SK-N-MC (cell line): ENCODE data around the gene VMP1.

Source experiments
- DNase-seq: peaks from one replicate; pipeline ENCODE4 v3.0.0-alpha.2; 2011; ENCODE audit warnings: low read depth, low spot score
- H3K27ac ChIP-seq: fragments of 200-600 bp; sonication (generic); 2 replicates; pipeline ENCODE4 v1.5.1; 2016; ENCODE audit warnings: mixed run types
- H3K36me3 ChIP-seq: fragments of 200-600 bp; sonication (generic); 2 replicates; pipeline ENCODE4 v1.6.1; 2017; ENCODE audit warnings: antibody characterized with exemption, low read length, mixed read lengths; ENCODE audit not compliant: insufficient read depth
- H3K4me3 ChIP-seq: fragments of 200-600 bp; sonication (generic); 2 replicates; pipeline ENCODE4 v1.5.1; 2016
- H3K9ac ChIP-seq: fragments of 200-600 bp; sonication (generic); 2 replicates; pipeline ENCODE4 v1.8.0; 2017; ENCODE audit warnings: mixed run types, mixed read lengths; ENCODE audit not compliant: insufficient read length
- H3K9me3 ChIP-seq: fragments of 200-600 bp; sonication (generic); 2 replicates; pipeline ENCODE4 v1.6.1; 2017; ENCODE audit warnings: low read depth, mild to moderate bottlenecking, antibody characterized with exemption, low read length, moderate library complexity, mixed read lengths
- EZH2 ChIP-seq: fragments of 200-600 bp; sonication (generic); IDR thresholded peaks from one replicate; pipeline ENCODE4 v1.6.1; 2017; ENCODE audit warnings: antibody characterized with exemption
- FOXP2 ChIP-seq: optimal IDR thresholded peaks from 2 replicates; pipeline ENCODE3; 2011; ENCODE audit warnings: mild to moderate bottlenecking, moderate library complexity; ENCODE audit not compliant: insufficient read depth; ENCODE audit errors: extremely low read length, control extremely low read depth
- POLR2AphosphoS5 ChIP-seq: IDR thresholded peaks from 2 replicates; pipeline ENCODE4 v1.6.1; 2012; ENCODE audit warnings: mild to moderate bottlenecking, low read depth, low read length, borderline replicate concordance

VMP1 gene

DNA sequence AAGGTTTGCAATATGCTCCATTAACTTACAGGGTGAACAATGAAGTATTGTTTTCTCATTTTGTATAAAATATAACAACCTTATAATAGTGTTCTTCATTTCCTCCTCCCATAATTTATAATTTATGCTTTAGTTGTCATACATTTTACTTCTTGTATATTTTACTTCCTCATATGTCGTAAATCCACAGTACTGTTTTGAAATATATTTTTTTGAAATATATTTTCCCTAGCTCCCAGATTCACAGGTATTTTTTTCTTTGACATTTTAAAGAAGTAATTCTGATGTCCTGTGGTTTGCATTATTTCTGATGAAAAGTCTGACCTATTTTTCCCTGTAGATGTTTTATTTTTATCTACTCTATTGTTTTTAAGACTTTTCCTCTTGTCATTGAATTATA lies 52.7 kb downstream of the VMP1 start:
- H3K27ac ChIP-seq: no peak overlapping the region
- H3K4me3 ChIP-seq: no peak overlapping the region
- no peak for DNase-seq
- H3K36me3 ChIP-seq: peaks cover 14% of the 10 kb centered on the region
- H3K9me3 ChIP-seq: no peaks in the 10 kb centered on the region
- TF ChIP-seq FOXP2 (no peak), EZH2 (no peak), POLR2AphosphoS5 (no peak)
- no peak overlapping the region for H3K9ac ChIP-seq

DNA sequence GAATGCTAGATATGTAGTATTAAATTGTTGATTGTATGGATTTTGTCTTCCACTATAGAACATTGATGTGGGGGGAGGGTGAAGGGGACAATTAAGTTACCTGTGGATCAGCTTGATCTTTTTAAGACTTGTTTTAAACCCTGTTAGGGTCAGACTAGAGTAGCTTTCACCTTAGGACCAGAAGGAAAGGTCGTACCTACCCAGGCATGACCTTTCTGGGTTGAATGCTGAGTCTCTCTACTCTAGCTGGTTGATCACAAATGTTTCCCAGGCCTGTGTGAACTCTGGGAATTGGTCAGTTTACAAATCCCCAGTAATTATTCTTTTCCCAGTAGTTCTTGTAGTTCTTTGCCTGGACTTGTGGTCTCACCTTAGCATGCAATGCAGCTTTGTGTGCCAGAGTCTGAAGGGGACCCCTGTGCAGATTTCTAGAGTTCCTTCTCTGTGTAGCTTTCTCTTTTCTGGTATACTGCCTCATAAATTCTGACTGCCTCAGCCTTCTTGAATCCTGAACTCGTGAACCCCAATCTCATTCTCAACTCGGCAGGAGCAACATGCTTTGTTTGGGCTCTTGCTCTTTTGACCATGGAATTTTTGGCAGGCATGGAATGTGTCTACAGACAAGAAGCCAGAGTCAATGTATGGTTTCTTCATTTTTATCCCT lies 54.1 kb downstream of the VMP1 start:
- no peak overlapping the region for H3K4me3 ChIP-seq
- H3K9me3 ChIP-seq: no peaks in the 10 kb centered on the region
- H3K27ac ChIP-seq: no peak overlapping the region
- no peak for DNase-seq
- peaks cover 20% of the 10 kb centered on the region for H3K36me3 ChIP-seq
- TF ChIP-seq EZH2 (no peak), POLR2AphosphoS5 (no peak), FOXP2 (no peak)
- H3K9ac ChIP-seq: no peak overlapping the region

DNA sequence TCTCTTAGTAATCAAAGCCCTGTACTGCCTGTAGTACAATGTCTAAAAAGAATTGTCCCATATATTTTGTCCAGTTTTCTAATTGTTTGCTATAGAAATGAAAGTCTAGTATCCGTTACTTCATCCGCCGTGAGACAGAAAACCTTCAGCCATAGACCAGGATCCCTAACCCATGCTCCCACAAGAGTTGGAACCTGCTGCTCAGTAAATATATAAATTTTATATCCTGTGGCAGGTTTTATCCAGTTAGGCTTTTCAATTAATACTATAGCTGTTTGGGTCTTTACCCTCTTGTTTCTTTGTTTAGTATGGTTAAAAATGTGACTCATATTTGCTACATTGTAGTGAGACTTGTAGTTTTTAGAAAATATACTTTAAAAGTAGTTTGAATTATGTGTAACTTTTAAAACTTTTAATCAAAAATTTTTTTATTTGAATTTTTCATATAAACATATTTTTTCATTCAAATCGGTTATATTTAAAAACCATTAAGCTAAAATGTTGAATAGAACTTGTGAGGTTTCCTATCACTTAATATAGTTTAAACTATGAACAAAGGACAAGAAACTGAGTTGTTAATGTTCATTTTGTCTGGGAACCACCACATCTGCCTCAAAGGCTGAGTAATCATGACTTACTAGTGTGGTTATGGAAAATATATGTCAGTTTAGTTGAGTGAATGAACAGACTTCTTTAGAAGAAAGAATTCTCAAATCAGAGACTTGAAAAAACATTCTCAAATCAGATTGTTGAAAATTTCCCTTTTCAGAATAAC lies 54.8 kb downstream of the VMP1 start:
- Histone ChIP-seq H3K4me3 (no peak overlapping the region), H3K9me3 (no peaks in the 10 kb centered on the region), H3K36me3 (peaks cover 20% of the 10 kb centered on the region), H3K9ac (peak overlapping the region; percentile 34), H3K27ac (no peak overlapping the region; the same call in 1 of the 2 replicates)
- no peak for DNase-seq
- no peak for TF ChIP-seq POLR2AphosphoS5
- no peak for TF ChIP-seq EZH2
- no peak for TF ChIP-seq FOXP2

DNA sequence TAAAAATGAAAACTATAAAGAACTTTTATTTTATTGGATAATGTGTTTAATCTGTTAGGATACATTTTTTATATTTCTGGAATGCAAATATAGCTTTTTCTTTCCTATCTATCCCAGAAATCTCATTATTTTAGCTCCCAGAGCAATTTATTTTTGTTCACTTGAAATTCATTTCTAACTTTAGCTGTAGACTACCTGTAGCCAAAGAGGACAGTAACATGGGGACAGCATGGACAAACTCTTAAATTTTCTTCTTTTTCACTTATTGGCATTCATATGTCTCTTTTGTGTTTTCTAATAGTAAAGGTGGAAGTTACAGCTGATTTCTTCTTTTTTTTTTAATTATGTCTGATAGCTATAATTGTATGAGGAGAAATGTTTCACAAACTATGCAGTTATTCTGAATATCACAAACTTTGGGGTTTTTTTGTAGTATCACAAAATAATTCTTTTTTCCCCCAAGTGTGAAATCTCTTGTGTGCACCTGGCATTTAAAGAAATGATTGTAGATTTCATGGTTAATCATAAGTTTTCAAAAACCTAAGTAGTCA lies 55.4 kb downstream of the VMP1 start:
- Histone ChIP-seq H3K9me3 (no peaks in the 10 kb centered on the region), H3K4me3 (no peak overlapping the region), H3K36me3 (peaks cover 18% of the 10 kb centered on the region; the same call in 1 of the 2 replicates), H3K9ac (peak overlapping the region; percentile 34), H3K27ac (no peak overlapping the region; the same call in 1 of the 2 replicates)
- TF ChIP-seq FOXP2 (no peak), POLR2AphosphoS5 (no peak)
- DNase-seq: no peak

DNA sequence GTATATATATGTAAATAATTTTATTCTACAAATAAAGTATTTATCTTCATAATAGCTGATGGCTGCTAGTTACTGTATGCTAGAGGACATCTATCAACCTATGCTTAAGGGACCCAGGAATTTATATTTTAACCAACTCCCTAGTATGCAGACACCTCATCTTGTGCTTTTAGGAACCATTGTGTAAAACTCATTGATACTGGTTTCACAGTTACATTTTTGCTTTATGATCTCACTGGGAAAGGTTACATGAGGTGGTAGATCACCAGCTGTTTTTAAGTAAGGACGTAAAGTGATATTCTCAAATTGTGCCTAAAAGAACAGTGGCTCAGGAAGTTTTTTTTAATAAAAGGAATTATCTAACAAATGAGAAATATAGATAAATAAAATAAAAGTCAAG lies 56.4 kb downstream of the VMP1 start:
- Histone ChIP-seq H3K36me3 (peaks cover 9% of the 10 kb centered on the region; the same call in 1 of the 2 replicates), H3K4me3 (no peak overlapping the region), H3K27ac (no peak overlapping the region), H3K9me3 (no peaks in the 10 kb centered on the region), H3K9ac (no peak overlapping the region)
- TF ChIP-seq EZH2 (no peak), POLR2AphosphoS5 (no peak), FOXP2 (no peak)
- DNase-seq: no peak

DNA sequence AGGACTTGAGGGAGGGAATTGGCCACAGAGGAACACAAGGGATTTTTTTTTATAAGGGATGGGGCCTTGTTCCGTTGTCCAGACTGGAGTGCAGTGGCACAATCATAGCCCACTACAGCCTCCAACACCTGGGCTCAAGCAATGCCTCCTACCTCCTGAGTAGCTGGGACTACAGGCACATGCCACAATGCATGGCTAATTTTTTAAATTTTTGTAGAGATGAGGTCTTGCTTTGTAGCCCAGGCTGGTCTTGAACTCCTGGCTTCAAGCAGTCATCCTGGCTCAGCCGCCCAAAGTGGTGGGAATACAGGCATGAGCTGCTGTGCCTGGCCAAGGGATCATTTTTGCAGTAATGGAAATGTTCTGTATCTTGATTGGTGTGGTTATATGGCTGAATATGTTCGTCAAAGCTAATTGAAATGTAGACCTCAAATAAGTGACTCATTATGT lies 56.9 kb downstream of the VMP1 start:
- no peaks in the 10 kb centered on the region for H3K9me3 ChIP-seq
- peaks cover 9% of the 10 kb centered on the region; the same call in 1 of the 2 replicates for H3K36me3 ChIP-seq
- H3K27ac ChIP-seq: no peak overlapping the region
- no peak overlapping the region for H3K9ac ChIP-seq
- DNase-seq: no peak
- TF ChIP-seq FOXP2: no peak
- TF ChIP-seq EZH2: no peak
- TF ChIP-seq POLR2AphosphoS5: no peak
- H3K4me3 ChIP-seq: no peak overlapping the region

DNA sequence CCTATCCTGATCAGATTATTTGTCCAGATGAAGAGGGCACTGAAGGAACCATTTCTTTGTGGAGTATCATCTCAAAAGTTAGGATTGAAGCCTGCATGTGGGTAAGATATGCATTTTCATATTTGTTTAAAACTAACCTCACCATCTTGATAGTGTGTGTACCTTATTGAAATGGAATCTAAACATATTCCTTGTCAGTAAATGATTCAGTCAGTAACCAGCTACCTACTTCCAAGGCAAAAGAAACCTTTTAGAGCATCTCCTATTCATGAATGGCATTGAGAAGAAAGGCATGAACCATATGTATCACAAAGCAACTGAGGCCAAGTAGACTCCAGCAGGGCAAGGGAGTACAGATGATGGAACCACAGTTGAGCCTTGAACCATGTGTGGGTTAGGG lies 57.6 kb downstream of the VMP1 start:
- DNase-seq: no peak
- H3K9ac ChIP-seq: no peak overlapping the region
- TF ChIP-seq POLR2AphosphoS5: no peak
- TF ChIP-seq EZH2: no peak
- no peak for TF ChIP-seq FOXP2
- H3K27ac ChIP-seq: no peak overlapping the region
- no peaks in the 10 kb centered on the region for H3K9me3 ChIP-seq
- H3K4me3 ChIP-seq: no peak overlapping the region
- H3K36me3 ChIP-seq: peaks cover 9% of the 10 kb centered on the region; the same call in 1 of the 2 replicates

DNA sequence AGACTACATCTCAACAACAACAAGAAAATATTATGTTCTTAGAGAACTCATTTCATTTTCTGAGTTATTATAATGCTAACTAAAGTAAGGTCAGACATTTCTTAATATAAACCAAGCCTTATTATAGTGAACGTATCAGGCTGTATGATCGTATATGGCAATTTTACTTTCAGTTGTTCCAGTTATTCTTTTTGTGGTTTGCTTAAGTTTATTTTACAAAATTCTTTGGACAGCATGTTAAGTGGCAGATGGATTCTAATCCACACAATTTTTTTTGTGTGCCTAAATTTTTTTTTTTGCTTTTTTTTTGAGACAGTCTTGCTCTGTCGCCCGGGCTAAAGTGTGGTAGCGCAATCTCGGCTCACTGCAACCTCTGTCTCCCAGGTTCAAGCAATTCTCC lies 59.0 kb downstream of the VMP1 start:
- no peaks in the 10 kb centered on the region for H3K9me3 ChIP-seq
- no peak for DNase-seq
- H3K4me3 ChIP-seq: no peak overlapping the region
- no peak overlapping the region for H3K27ac ChIP-seq
- no peak for TF ChIP-seq EZH2
- no peak for TF ChIP-seq POLR2AphosphoS5
- no peak for TF ChIP-seq FOXP2
- no peak overlapping the region for H3K9ac ChIP-seq
- peaks cover 9% of the 10 kb centered on the region; the same call in 1 of the 2 replicates for H3K36me3 ChIP-seq
